Omental fat pad (tissue), 4 donors: ENCODE data around the gene DTYMK. TPM values are rescaled to one million over a fixed set of nuclear protein-coding genes. Genes with fewer than 3 reads are reported as not detected.

Experiments
- ATAC-seq: fragments of 150-250 bp; one replicate; pipeline ENCODE4 v1.9.1; 2016; ENCODE audit warnings: mild to moderate bottlenecking, moderate library complexity; ENCODE audit not compliant: low FRiP score
- DNase-seq: peaks from one replicate; pipeline ENCODE4 v3.0.0-alpha.2; 2019; ENCODE audit warnings: low spot score
- CTCF ChIP-seq, 3 donors: fragments of 450-650 bp; IDR thresholded peaks; one replicate each; pipeline ENCODE4 v1.5.1; 2016 to 2017; ENCODE audit warnings: antibody characterized with exemption in 3 of 3, mild to moderate bottlenecking in 3 of 3, moderate library complexity in 2 of 3
- total RNA-seq, 4 donors: library from RNA; depleted of rRNA; stranded (reverse); fragments of >200 nt; gene quantifications; one replicate each; pipeline ENCODE4 v1.1.0, GENCODE V29; 2016

The DTYMK gene
- total RNA-seq, 4 donors from 2014 or later, result 10.3 to 31.7 (median 15.3) TPM

GRCh38 chr2:241633561-241633960 lies 53.1 kb downstream of the DTYMK start:
- DNase-seq (no peak), ATAC-seq (no peak)
- TF ChIP-seq CTCF (IDR thresholded peaks at IDR 0.05), result no peak

- DNase-seq, result no peak
- TF ChIP-seq CTCF (IDR thresholded peaks at IDR 0.05), result no peak
- no peak for ATAC-seq
Observed at GRCh38 chr2:241632478-241633325, 53.9 kb downstream of the DTYMK start.

GRCh38 chr2:241629762-241630435 lies 56.7 kb downstream of the DTYMK start:
- ATAC-seq, result no peak
- DNase-seq, result no peak
- no peak for TF ChIP-seq CTCF (IDR thresholded peaks at IDR 0.05)

- ATAC-seq, result no peak
- no peak for DNase-seq
- TF ChIP-seq CTCF (IDR thresholded peaks at IDR 0.05), result no peak
Observed at GRCh38 chr2:241627675-241628074, 58.9 kb downstream of the DTYMK start.

Other genes with a start within 250 kb of the DTYMK start
- 100 to 1,000 TPM; 103 to 175 (median 126) TPM for gene STK25, start 178.2 kb downstream of the DTYMK start, total RNA-seq
- 100 to 1,000 TPM in 1 of 4 donors, 10 to 100 TPM in 3; 79.6 to 179 (median 88.2) TPM for gene BOK, start 128.1 kb downstream of the DTYMK start, total RNA-seq
- 10 to 100 TPM; 29.5 to 55.1 (median 44.8) TPM for gene THAP4, start 49.7 kb downstream of the DTYMK start, total RNA-seq
- 10 to 100 TPM; 40.4 to 67.1 (median 50.3) TPM for gene ATG4B, start 49.1 kb downstream of the DTYMK start, total RNA-seq
- 10 to 100 TPM; 24.2 to 33.0 (median 26.4) TPM for gene ING5, start 15.2 kb upstream of the DTYMK start, total RNA-seq
- 10 to 100 TPM; 12.4 to 31.2 (median 16.9) TPM for gene D2HGDH, start 47.8 kb upstream of the DTYMK start, total RNA-seq
- 1 to 10 TPM in 2 of 4 donors, under 1 TPM in 1, not detected in 1; 0.50 to 3.1 (median 2.8) TPM for gene GAL3ST2, start 90.0 kb upstream of the DTYMK start, total RNA-seq
- gene NEU4, start 122.4 kb upstream of the DTYMK start, total RNA-seq, result 1 to 10 TPM in 3 of 4 donors, under 1 TPM in 1; 0.79 to 4.4 (median 2.5) TPM
- 1 to 10 TPM in 1 of 4 donors, under 1 TPM in 3; 0.37 to 4.8 (median 0.68) TPM for gene PDCD1, start 172.1 kb upstream of the DTYMK start, total RNA-seq
- under 1 TPM in 1 of 4 donors, not detected in 3; 0.96 TPM for gene RTP5, start 182.9 kb upstream of the DTYMK start, total RNA-seq